Cardiac muscle cell (in vitro differentiated cells and primary cell): ENCODE data around the gene ARHGAP1. TPM values are rescaled to one million over a fixed set of nuclear protein-coding genes. Genes with fewer than 3 reads are reported as not detected.

Source experiments
- DNase-seq, 2 donors: peaks; one replicate each; pipeline versions ENCODE4 v3.0.0 to v3.0.0-alpha.2; 2010 to 2017; ENCODE audit warnings: low read depth in 1 of 2, low spot score in 1 of 2
- H3K27ac ChIP-seq: fragments of 200-600 bp; sonication (generic); 2 replicates; pipeline ENCODE4 v1.5.1; 2016
- H3K27me3 ChIP-seq: fragments of 200-600 bp; sonication (generic); 2 replicates; pipeline ENCODE4 v1.6.0; 2016; ENCODE audit warnings: control low read depth
- H3K36me3 ChIP-seq: fragments of 200-600 bp; sonication (generic); 2 replicates; pipeline ENCODE4 v1.5.1; 2016; ENCODE audit warnings: control low read depth
- H3K4me1 ChIP-seq: fragments of 200-600 bp; sonication (generic); 2 replicates; pipeline ENCODE4 v1.8.1; 2017; ENCODE audit warnings: low read depth, mild to moderate bottlenecking, mixed run types
- H3K4me3 ChIP-seq: fragments of 200-600 bp; sonication (generic); 2 replicates; pipeline ENCODE4 v1.5.1; 2016; ENCODE audit warnings: mild to moderate bottlenecking
- H3K9me3 ChIP-seq: fragments of 200-600 bp; sonication (generic); 2 replicates; pipeline ENCODE4 v1.5.1; 2017; ENCODE audit warnings: low read depth, mild to moderate bottlenecking, control low read depth
- polyA plus RNA-seq: library from polyadenylated mRNA; unstranded; fragments of >200 nt; fragmentation: Nextera tagmentation; extraction: Ambion mirVana; gene quantifications from 2 replicates; pipeline ENCODE4 v1.2.1, GENCODE V29; 2016
- total RNA-seq: library from RNA; depleted of rRNA; stranded (reverse); fragments of >200 nt; gene quantifications from 2 replicates; pipeline ENCODE4 v1.2.3, GENCODE V29; 2016
- TF ChIP-seq, protein P1 (sequence below): IDR thresholded peaks from 2 replicates; pipeline ENCODE4 v1.5.1; 2012; ENCODE audit warnings: low read depth, mild to moderate bottlenecking, low read length

ARHGAP1 gene
- total RNA-seq (59.3 and 76.9 TPM in 2 replicates), polyA plus RNA-seq (108 and 149 TPM in 2 replicates)

DNA sequence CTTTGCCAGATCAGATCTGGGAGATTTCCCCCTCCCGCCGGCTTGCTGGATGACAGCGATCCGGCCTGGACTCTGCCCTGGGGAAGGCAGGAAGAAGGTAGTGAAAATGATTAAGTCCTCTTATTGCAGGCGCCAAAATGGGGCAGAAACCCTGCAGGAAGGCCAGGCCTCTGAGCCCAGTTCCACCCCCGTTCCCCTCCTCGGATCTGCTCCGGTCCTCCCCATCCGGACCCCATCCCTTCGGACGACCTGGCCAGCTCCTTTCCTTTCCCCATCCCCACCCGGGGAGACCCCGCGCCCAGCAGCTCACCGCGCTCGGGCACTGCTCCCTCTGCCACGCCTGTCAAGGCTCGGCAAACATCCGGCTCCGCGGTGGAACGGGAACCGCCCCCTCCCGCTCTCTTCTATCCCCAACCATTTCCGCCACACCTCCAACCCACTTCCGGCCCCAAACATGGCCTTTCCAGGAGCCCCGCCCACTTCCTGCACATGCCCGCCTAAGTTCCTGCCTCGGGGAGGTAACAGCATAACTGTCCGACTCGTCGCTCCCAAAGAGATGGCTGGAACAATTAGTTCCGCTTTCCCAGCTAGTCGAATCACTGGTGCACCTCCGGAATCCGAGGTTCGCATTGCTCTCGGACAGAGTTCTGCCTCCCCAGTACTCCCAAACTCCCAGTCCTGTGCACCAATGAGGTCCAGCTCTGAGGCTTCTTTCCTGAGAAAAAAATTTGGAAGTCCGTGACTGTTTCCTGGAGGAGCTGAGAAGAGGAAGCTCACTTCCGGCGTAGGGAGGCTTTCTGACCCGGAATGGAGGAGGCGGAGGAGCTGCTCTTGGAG is at the start of gene ARHGAP1, which contains the start of gene ZNF408:
Gene ARHGAP1, minus strand, starts transcription at position 379 of the 837 bp plus-strand sequence. CDS start 4,512 bp downstream, outside the sequence.
Gene ZNF408, plus strand, starts transcription at position 791 of the 837 bp plus-strand sequence. Its CDS starts 17 bp downstream, at position 808.
- peak within 1 kb of the TSS; percentile 100 for H3K27ac ChIP-seq
- H3K4me3 ChIP-seq, result peak within 1 kb of the TSS; percentile 97
- peaks cover 32% of the 10 kb centered on the region for H3K4me1 ChIP-seq
- TF ChIP-seq, protein P1, sequence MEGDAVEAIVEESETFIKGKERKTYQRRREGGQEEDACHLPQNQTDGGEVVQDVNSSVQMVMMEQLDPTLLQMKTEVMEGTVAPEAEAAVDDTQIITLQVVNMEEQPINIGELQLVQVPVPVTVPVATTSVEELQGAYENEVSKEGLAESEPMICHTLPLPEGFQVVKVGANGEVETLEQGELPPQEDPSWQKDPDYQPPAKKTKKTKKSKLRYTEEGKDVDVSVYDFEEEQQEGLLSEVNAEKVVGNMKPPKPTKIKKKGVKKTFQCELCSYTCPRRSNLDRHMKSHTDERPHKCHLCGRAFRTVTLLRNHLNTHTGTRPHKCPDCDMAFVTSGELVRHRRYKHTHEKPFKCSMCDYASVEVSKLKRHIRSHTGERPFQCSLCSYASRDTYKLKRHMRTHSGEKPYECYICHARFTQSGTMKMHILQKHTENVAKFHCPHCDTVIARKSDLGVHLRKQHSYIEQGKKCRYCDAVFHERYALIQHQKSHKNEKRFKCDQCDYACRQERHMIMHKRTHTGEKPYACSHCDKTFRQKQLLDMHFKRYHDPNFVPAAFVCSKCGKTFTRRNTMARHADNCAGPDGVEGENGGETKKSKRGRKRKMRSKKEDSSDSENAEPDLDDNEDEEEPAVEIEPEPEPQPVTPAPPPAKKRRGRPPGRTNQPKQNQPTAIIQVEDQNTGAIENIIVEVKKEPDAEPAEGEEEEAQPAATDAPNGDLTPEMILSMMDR, result no peak
- DNase-seq, result peak; percentile 99
- no peaks in the 10 kb centered on the region for H3K27me3 ChIP-seq
- peaks cover 12% of the 10 kb centered on the region for H3K36me3 ChIP-seq
- H3K9me3 ChIP-seq, result no peaks in the 10 kb centered on the region

DNA sequence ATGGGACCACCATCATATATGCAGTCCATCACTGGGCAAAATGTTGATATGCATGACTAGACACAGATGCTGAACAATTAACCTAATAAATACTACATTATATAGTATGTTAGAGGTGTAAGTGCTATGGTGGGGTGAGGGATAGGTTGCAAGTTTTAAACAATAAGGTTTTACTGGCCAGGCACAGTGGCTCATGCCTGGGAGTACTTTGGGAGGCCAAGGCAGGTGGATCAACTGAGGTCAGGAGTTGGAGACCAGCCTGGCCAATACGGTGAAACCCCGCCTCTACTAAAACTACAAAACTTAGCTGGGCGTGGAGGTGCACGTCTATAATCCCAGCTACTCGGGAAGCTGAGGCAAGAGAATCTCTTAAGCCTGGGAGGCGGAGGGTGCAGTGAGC is 46.7 kb upstream of the ARHGAP1 start:
- H3K9me3 ChIP-seq, result no peaks in the 10 kb centered on the region
- H3K27me3 ChIP-seq, result no peaks in the 10 kb centered on the region
- TF ChIP-seq, protein P1, result no peak
- no peaks in the 10 kb centered on the region for H3K4me1 ChIP-seq
- no peak overlapping the region for H3K4me3 ChIP-seq
- H3K36me3 ChIP-seq, result peaks cover 78% of the 10 kb centered on the region
- H3K27ac ChIP-seq, result no peak overlapping the region
- no peak for DNase-seq

DNA sequence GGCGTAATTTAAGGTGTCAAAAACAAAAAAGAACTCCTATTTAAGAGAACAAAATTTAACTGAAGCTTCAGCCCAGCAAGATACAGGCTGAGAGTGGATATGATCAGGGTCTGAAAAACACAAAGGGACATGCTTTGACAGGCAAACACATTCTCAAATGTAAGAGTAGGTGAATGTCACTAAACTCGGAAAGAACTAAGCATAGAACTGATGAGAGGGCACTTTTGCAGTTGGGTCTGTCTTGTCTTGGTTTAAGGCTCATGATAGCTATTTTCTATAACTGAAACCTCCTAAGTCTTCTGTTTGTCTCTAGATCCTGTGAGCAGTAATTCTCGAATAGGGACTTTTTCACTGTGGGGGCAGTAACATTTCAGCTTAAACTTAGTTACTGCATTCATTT is 45.6 kb upstream of the ARHGAP1 start:
- Histone ChIP-seq H3K36me3 (peaks cover 77% of the 10 kb centered on the region), H3K9me3 (no peaks in the 10 kb centered on the region), H3K4me1 (no peaks in the 10 kb centered on the region), H3K4me3 (no peak overlapping the region), H3K27ac (no peak overlapping the region), H3K27me3 (no peaks in the 10 kb centered on the region)
- no peak for DNase-seq
- TF ChIP-seq, protein P1, result no peak

DNA sequence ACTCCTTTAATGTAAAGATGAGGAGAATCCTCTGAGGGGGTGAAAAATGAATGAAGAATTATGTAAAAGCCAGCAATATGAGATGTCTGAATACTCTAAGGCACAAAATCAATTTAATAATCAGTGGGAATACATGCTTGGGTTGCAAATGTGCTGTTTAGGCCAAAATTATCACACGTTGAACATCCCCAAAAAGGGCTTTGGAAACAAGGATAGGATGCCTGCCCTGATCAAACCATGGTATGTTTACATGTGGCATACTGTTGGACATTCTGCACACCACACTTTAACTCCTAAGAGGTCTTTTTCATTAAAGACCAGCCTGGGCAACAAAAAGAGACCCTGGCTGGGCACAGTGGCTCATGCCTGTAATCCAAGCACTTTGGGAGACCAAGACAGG is 44.9 kb upstream of the ARHGAP1 start:
- H3K36me3 ChIP-seq, result peaks cover 71% of the 10 kb centered on the region
- TF ChIP-seq, protein P1, result no peak
- H3K27ac ChIP-seq, result no peak overlapping the region
- no peak overlapping the region for H3K4me3 ChIP-seq
- DNase-seq, result no peak
- no peaks in the 10 kb centered on the region for H3K9me3 ChIP-seq
- no peaks in the 10 kb centered on the region for H3K27me3 ChIP-seq
- no peaks in the 10 kb centered on the region for H3K4me1 ChIP-seq

DNA sequence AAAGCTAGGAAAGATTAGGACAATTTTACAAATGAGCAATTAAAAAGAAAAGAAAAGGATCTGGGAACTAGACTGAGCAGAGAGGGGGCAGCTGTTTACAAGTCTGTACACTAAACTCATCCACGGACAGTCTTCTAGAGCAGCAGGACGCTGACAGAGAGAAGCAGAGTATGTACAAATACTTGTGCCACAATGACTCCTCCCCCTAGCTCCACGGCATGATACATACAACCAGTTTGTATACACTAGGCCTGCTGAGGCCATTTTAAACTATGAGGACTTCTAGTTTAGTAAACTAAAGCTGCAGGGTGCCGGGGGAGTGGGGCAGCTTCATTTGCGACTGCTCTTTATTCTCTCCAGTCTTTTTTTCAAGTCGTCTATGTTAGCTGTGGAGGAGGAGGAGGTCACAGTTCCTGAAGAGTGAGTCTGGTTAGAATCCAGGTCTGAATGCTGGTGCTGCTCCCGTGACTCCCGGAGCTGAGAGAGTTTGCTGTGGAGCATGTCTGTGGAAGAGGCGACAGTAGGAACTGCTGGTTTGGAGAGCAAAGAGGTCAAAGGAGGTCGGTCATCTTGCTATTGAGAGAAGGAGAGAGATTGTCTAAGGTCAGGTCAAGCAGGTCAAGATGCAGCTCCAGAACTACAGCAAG is 43.4 kb upstream of the ARHGAP1 start:
- Histone ChIP-seq H3K27me3 (no peaks in the 10 kb centered on the region), H3K4me3 (no peak overlapping the region), H3K27ac (no peak overlapping the region), H3K9me3 (no peaks in the 10 kb centered on the region), H3K36me3 (peaks cover 62% of the 10 kb centered on the region), H3K4me1 (no peaks in the 10 kb centered on the region)
- DNase-seq, result no peak
- TF ChIP-seq, protein P1, result no peak
